ENCODE measurements around the gene TEN1. TPM values are rescaled to one million over a fixed set of nuclear protein-coding genes. Genes with fewer than 3 reads are reported as not detected.

TEN1 gene
- total and polyA plus RNA-seq, 2 of the 13 experiments (the other 11 are each of a cell fraction or from before 2014, with no cell fraction given), result 18.0 to 21.3 TPM

DNA sequence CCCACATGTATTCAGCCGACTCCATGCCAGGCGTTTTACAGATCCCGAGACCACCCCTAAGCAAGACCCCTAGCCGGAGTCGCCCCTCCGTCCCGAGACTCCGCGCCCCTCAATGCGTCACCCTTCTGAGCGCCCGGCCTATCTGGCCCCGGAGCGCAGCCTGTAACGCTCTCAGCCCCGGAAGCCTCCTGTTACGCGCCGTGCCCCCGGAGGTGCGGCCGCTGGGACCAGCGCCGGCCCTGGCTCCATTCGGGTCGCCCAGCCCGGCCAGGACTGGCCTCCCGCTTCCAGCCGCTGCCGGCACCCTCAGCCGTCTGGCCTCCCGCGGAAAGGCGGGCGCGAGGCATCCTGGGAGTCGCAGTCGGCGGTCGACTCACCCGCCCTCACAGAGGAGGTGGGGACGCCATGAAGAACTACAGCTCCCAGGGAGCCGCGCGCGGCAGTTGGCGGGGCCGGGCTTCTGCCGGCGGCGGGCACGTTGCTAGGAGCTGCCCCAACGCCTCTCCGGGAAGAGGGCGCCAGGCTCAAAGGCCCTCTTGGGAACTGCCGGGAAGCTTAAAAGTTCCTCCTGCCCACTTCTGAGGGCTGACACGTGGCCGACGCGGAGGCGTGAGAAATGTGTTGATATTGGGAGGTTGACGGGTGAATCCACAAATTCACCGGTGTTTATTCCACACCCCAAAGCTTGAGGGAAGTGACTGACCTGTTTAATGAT is 38.2 kb upstream of the TEN1 start, which contains the start of gene FBF1 (continued):
- TF ChIP-seq, protein P1, sequence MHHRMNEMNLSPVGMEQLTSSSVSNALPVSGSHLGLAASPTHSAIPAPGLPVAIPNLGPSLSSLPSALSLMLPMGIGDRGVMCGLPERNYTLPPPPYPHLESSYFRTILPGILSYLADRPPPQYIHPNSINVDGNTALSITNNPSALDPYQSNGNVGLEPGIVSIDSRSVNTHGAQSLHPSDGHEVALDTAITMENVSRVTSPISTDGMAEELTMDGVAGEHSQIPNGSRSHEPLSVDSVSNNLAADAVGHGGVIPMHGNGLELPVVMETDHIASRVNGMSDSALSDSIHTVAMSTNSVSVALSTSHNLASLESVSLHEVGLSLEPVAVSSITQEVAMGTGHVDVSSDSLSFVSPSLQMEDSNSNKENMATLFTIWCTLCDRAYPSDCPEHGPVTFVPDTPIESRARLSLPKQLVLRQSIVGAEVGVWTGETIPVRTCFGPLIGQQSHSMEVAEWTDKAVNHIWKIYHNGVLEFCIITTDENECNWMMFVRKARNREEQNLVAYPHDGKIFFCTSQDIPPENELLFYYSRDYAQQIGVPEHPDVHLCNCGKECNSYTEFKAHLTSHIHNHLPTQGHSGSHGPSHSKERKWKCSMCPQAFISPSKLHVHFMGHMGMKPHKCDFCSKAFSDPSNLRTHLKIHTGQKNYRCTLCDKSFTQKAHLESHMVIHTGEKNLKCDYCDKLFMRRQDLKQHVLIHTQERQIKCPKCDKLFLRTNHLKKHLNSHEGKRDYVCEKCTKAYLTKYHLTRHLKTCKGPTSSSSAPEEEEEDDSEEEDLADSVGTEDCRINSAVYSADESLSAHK (CRISPR knock-in tag; IDR thresholded peaks at IDR 0.05; ENCODE audit: borderline replicate concordance), result no peak
- TF ChIP-seq, protein P2, sequence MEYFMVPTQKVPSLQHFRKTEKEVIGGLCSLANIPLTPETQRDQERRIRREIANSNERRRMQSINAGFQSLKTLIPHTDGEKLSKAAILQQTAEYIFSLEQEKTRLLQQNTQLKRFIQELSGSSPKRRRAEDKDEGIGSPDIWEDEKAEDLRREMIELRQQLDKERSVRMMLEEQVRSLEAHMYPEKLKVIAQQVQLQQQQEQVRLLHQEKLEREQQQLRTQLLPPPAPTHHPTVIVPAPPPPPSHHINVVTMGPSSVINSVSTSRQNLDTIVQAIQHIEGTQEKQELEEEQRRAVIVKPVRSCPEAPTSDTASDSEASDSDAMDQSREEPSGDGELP (IDR thresholded peaks at IDR 0.05; ENCODE audit: borderline replicate concordance, low read depth), result peak; percentile 74
- TF ChIP-seq MIXL1 (CRISPR knock-in tag; IDR thresholded peaks at IDR 0.05), result peak; percentile 67
- no peak for TF ChIP-seq NONO (IDR thresholded peaks at IDR 0.05)
- peak; percentile 98 for TF ChIP-seq NONO (CRISPR knock-in tag; conservative IDR thresholded peaks at IDR 0.05)
- peak; percentile 78 for TF ChIP-seq BCL6 (CRISPR knock-in tag; IDR thresholded peaks at IDR 0.05)
- peak; percentile 76 for TF ChIP-seq ASH2L (IDR thresholded peaks at IDR 0.05; ENCODE audit: insufficient read length, low read depth, low read length)
- TF ChIP-seq ZNF530 (CRISPR knock-in tag; IDR thresholded peaks at IDR 0.05; ENCODE audit: low read depth), result no peak
- peak; percentile 79; the same call in 1 of the 2 replicates for TF ChIP-seq ZFP37 (CRISPR knock-in tag; IDR thresholded peaks at IDR 0.05; ENCODE audit: borderline replicate concordance)
- TF ChIP-seq, protein P3, sequence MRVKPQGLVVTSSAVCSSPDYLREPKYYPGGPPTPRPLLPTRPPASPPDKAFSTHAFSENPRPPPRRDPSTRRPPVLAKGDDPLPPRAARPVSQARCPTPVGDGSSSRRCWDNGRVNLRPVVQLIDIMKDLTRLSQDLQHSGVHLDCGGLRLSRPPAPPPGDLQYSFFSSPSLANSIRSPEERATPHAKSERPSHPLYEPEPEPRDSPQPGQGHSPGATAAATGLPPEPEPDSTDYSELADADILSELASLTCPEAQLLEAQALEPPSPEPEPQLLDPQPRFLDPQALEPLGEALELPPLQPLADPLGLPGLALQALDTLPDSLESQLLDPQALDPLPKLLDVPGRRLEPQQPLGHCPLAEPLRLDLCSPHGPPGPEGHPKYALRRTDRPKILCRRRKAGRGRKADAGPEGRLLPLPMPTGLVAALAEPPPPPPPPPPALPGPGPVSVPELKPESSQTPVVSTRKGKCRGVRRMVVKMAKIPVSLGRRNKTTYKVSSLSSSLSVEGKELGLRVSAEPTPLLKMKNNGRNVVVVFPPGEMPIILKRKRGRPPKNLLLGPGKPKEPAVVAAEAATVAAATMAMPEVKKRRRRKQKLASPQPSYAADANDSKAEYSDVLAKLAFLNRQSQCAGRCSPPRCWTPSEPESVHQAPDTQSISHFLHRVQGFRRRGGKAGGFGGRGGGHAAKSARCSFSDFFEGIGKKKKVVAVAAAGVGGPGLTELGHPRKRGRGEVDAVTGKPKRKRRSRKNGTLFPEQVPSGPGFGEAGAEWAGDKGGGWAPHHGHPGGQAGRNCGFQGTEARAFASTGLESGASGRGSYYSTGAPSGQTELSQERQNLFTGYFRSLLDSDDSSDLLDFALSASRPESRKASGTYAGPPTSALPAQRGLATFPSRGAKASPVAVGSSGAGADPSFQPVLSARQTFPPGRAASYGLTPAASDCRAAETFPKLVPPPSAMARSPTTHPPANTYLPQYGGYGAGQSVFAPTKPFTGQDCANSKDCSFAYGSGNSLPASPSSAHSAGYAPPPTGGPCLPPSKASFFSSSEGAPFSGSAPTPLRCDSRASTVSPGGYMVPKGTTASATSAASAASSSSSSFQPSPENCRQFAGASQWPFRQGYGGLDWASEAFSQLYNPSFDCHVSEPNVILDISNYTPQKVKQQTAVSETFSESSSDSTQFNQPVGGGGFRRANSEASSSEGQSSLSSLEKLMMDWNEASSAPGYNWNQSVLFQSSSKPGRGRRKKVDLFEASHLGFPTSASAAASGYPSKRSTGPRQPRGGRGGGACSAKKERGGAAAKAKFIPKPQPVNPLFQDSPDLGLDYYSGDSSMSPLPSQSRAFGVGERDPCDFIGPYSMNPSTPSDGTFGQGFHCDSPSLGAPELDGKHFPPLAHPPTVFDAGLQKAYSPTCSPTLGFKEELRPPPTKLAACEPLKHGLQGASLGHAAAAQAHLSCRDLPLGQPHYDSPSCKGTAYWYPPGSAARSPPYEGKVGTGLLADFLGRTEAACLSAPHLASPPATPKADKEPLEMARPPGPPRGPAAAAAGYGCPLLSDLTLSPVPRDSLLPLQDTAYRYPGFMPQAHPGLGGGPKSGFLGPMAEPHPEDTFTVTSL (CRISPR knock-in tag; IDR thresholded peaks at IDR 0.05; ENCODE audit: borderline replicate concordance), result no peak
- no peak for TF ChIP-seq EZH2 (conservative IDR thresholded peaks at IDR 0.05; ENCODE audit: low read depth, low read length)
- TF ChIP-seq DMAP1 (CRISPR knock-in tag; IDR thresholded peaks at IDR 0.05), result peak; percentile 56; the same call in 1 of the 2 replicates
- TF ChIP-seq HOXA3 (CRISPR knock-in tag; IDR thresholded peaks at IDR 0.05), result peak; percentile 83
- peak; percentile 97 for TF ChIP-seq ZNF605 (CRISPR knock-in tag; IDR thresholded peaks at IDR 0.05)
- TF ChIP-seq, protein P4, sequence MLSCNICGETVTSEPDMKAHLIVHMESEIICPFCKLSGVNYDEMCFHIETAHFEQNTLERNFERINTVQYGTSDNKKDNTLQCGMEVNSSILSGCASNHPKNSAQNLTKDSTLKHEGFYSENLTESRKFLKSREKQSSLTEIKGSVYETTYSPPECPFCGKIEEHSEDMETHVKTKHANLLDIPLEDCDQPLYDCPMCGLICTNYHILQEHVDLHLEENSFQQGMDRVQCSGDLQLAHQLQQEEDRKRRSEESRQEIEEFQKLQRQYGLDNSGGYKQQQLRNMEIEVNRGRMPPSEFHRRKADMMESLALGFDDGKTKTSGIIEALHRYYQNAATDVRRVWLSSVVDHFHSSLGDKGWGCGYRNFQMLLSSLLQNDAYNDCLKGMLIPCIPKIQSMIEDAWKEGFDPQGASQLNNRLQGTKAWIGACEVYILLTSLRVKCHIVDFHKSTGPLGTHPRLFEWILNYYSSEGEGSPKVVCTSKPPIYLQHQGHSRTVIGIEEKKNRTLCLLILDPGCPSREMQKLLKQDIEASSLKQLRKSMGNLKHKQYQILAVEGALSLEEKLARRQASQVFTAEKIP (CRISPR knock-in tag; IDR thresholded peaks at IDR 0.05; ENCODE audit: borderline replicate concordance), result 0 out of 2 replicates have a peak, but pooled peaks have one; percentile 24
- TF ChIP-seq ZNF549 (CRISPR knock-in tag; IDR thresholded peaks at IDR 0.05), result no peak; the same call in 1 of the 2 replicates
- TF ChIP-seq ZSCAN25 (CRISPR knock-in tag; IDR thresholded peaks at IDR 0.05), result peak; percentile 56; the same call in 1 of the 2 replicates
- TF ChIP-seq SUZ12 (IDR thresholded peaks at IDR 0.05; ENCODE audit: low read depth, low read length), result peak; percentile 94
- TF ChIP-seq ZNF124 (CRISPR knock-in tag; IDR thresholded peaks at IDR 0.05), result peak; percentile 98
- no peak for TF ChIP-seq SRF (IDR thresholded peaks at IDR 0.05; ENCODE audit: low read depth, low read length)

Measured in HepG2 (cell line).